HepG2 (cell line): ENCODE results near the gene KMT2A.

Source experiments
- EZH2 ChIP-seq: conservative IDR thresholded peaks from 2 replicates; pipeline ENCODE4 v1.6.1; 2012; ENCODE audit warnings: mild to moderate bottlenecking, low read depth, low read length, moderate library complexity
- TF ChIP-seq, protein P1 (sequence below): sonication (generic); formaldehyde crosslinking; IDR thresholded peaks from 2 replicates; pipeline ENCODE4 v1.5.0; 2020; ENCODE audit warnings: mild to moderate bottlenecking, missing genetic modification reagents, moderate library complexity

GRCh38 chr11:118552341-118552740 is 116.0 kb downstream of the KMT2A start:
- TF ChIP-seq, protein P1, sequence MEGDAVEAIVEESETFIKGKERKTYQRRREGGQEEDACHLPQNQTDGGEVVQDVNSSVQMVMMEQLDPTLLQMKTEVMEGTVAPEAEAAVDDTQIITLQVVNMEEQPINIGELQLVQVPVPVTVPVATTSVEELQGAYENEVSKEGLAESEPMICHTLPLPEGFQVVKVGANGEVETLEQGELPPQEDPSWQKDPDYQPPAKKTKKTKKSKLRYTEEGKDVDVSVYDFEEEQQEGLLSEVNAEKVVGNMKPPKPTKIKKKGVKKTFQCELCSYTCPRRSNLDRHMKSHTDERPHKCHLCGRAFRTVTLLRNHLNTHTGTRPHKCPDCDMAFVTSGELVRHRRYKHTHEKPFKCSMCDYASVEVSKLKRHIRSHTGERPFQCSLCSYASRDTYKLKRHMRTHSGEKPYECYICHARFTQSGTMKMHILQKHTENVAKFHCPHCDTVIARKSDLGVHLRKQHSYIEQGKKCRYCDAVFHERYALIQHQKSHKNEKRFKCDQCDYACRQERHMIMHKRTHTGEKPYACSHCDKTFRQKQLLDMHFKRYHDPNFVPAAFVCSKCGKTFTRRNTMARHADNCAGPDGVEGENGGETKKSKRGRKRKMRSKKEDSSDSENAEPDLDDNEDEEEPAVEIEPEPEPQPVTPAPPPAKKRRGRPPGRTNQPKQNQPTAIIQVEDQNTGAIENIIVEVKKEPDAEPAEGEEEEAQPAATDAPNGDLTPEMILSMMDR, result no peak
- TF ChIP-seq EZH2, result no peak
